NCI-H774 (cell line): ENCODE data around the gene IL17RD.

Source experiments
- DNase-seq: peaks from one replicate; lab custom pipeline; 2025; lab: John Stamatoyannopoulos, UW

Gene IL17RD

GRCh38 chr3:57065588-57065987 lies 99.6 kb downstream of the IL17RD start:
- DNase-seq: no peak

DNA sequence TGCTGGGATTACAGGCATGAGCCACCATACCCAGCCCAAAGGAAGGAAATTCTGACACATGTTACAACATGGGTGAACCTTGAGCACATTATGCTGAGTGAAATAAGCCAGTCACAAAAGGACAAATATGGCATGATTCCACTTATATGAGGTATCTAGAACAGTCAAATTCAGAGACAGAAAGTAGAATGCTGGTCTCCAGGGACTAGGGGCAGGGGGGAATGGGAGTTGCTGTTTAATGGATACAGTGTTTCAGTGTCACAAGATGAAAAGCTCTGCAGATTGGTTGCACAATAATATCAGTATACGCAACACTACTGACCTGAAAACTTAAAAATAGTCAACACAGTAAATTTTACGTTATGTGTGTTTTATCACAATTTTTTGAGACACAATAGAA lies 100.6 kb downstream of the IL17RD start:
- no peak for DNase-seq

- DNase-seq: no peak
These were observed 101.2 kb downstream of the IL17RD start for GRCh38 chr3:57064001-57064400.

- DNase-seq: no peak
These were observed 102.1 kb downstream of the IL17RD start for GRCh38 chr3:57063032-57063431.

- DNase-seq: no peak
These were observed 103.0 kb downstream of the IL17RD start for GRCh38 chr3:57062101-57062631.

DNA sequence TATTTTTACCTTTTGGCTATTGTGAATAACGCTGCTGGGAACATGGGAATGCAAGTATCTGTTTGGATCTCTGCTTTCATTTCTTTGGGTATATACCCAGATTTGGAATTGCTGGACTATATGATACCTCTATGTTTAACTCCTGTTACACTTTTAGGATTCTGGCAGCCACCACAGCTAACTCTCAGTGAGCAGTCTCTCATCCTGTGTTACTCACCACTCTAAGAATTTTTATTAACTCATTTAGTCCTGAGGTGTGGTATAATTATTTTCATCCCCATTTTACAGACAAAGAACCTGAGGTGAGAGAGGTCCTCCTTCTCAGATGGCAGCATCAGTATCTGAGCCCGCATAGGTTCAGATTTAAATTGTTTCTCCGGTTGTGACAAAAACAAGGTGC lies 103.6 kb downstream of the IL17RD start:
- DNase-seq: no peak

DNA sequence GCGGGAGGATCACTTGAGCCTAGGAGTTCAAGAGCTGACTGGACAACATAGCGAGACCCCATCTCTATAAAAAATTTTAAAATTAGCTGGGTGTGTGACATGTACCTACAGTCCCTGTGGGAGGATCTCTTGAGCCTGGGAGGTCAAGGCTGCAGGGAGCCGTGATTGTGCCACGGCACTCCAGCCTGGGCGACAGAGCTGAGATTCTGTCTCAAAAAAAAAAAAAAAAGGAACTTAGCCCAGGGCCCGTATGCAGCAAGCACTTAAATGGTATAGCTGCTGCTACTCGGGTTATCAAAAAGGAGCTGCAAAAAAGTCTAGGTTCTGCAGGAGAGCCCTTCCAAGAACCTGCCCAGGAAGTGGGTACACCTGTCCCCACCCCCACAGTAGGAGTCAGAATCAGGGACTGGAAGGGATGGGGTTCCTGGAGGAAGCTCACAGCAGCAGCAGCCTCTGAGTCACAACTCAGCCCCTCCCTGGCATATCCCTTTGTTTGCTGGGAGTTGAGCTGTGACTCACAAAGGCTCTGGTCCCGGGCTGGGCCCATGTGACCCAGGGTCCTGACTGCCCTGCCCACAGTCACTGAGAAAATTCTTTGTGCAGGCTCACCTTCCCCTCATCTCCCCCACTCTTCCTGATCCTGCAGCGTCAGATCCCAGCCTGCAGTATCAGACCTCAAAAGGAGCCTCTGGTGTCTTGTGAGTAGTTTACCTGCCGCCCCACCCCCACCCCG lies 104.9 kb downstream of the IL17RD start, which contains the start of gene SPATA12:
TSS of gene SPATA12 (plus strand) at position 576 of the 733 bp plus-strand sequence. CDS start 13,031 bp downstream, outside the sequence.
- peak; percentile 6 for DNase-seq

- DNase-seq: no peak
These were observed 105.7 kb downstream of the IL17RD start for GRCh38 chr3:57059411-57059810.

- no peak for DNase-seq
These were observed 107.8 kb downstream of the IL17RD start for GRCh38 chr3:57057351-57057750.

GRCh38 chr3:57053122-57053521 lies 112.0 kb downstream of the IL17RD start:
- DNase-seq: no peak

GRCh38 chr3:57052662-57053061 lies 112.5 kb downstream of the IL17RD start:
- DNase-seq: no peak

DNA sequence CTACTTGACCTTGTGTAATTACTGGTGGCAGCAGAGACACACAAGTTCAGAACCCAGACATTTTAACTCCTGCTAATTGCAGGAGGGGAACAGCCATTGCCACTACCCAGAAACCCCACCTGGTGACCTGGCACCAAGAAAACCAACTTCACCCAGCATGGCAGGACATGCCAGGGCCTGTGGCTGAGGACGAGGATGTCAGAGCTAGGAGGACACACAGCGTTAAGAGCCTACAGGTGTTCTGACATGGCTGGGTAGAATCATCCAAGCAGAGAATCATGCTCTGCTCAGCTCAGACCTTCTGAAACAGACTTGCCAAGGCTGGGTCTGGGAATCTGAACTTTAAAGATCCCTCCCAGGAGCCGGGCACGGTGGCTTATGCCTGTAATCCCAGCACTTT lies 116.4 kb downstream of the IL17RD start:
- DNase-seq: no peak

- no peak for DNase-seq
These were observed 117.0 kb downstream of the IL17RD start for GRCh38 chr3:57048052-57048671.

- no peak for DNase-seq
These were observed 118.9 kb downstream of the IL17RD start for GRCh38 chr3:57046101-57046765.

DNA sequence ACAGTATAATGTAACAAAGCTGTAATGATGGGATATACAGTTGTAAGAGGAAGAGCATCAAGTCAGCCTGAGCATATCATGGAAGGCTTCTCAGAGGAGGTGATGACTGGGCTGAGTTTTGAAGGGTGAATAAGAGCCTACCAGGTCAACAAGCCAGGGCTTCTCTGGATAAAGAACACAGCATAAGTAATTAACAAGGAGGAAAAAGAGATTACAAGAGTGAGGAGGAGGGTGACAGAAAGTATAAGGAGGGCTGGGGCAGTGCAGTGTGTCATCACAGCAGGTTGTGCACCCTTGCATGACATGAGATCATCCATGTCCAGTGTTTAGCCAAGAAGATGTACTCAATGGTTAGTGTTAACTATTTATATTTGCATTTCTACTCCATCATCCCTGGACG lies 121.6 kb downstream of the IL17RD start:
- DNase-seq: no peak

- DNase-seq: no peak
These were observed 123.5 kb downstream of the IL17RD start for GRCh38 chr3:57041674-57042073.
